HG03196 (cell line): ENCODE data around the gene SPDYC.
"Not testable (repeated sequence)": the region's sequence is repeated elsewhere in the genome, so short reads cannot be mapped to it uniquely, and the experiment has no call there.

Experiments
- ATAC-seq: cut with Tn5 transposase; IDR thresholded peaks from one replicate; pipeline ENCODE4 v1.9.1; 2021; ENCODE audit not compliant: unreplicated experiment

Gene SPDYC

DNA sequence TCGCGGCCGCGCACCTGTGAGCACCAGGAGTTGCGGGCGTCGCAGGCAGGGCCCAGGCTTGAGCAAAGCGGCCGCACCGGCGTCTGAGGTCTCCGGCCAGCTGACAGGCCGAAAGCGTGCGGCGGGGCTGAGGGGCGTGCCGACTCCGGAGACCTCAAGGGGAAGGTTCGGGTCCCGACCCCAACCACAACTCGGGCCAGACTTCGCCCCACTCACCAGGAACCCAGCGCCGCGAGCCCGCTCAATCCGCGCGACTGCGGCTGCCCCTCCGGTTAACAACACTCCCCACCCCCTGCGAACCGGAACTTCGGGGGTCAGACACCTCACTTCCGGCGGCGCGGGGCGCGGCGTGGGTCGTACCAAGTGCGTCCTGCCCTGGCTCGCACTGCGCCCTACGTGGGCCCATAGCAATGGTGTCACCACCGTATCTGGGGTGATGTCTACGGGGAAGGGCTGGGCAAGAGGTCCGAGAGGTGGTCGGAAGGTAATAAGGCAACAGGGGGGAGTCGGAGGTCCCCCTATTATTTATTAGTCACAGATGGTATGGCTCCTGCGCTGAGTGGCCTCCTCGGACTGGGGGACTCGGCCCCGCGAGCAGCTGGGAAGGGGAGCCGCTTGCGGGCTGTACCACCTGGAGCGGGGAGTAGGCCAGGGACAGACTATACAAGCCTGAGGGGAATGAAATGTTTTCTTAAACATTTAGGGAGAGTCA is 35.6 kb upstream of the SPDYC start, which contains the start of gene SYVN1:
Gene SYVN1, minus strand, starts transcription at position 280 of the 712 bp plus-strand sequence. CDS start 918 bp downstream, outside the sequence.
- ATAC-seq, result peak; percentile 51

DNA sequence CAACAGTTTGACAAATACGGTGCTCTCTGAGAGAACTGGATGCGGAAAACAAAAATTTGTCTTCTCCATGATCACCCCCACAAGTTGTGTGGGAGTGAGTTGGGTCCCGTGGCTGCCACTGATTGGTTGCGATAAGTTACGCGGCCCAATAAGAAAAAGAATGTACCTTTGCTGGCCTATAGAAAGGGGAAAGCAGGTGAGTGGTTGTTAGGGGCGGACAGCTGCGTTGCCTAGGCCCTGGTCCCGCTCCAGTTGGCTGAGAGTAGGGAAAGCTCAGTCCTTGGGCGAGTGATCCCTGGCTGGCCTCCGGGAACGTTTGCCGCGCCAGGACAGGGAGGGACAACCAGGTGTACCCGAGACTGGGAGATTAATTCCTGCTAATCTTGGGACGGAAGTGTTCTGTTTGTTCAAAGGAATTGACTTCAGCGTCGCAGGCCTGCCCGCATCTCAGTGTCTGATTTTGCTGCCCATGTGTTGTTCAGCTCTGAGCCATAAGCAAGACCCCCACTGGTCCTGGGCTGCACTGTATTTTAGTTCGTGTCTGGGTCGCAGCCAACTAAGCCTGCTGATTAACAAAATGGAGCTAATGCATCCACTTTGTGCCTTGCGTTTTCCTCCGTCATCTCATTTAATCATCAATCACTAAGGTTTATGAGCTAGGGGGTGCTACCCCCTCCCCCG is 34.9 kb upstream of the SPDYC start:
- ATAC-seq, result peak; percentile 61

DNA sequence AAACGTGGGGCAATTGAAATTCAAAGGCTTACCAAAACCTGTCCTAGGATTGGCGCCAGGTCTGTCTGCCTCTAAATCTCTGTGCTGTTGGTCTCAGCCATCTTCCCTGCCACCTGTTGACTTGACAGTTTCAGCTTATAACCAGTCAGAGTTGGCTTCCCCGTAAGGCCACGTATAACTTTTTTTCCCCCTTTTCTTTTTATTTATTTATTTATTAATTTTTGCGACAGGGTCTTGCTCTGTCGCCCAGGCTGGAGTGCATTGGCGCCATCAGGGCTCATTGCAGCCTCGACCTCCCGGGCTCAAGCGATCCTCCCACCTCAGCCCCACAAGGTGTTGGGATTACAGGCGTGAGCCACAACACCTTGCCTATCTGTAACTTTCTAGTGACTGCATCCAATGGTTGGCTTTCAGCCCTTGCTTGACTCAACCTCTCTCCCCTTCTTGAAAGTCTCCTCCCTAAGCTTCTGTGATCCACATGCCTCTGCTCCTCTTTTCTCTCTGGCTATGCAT is 34.3 kb upstream of the SPDYC start:
- no peak for ATAC-seq

GRCh38 chr11:65136515-65137096 is 33.4 kb upstream of the SPDYC start:
- no peak for ATAC-seq

- no peak for ATAC-seq
Measured at GRCh38 chr11:65141896-65142494, 28.0 kb upstream of the SPDYC start.

DNA sequence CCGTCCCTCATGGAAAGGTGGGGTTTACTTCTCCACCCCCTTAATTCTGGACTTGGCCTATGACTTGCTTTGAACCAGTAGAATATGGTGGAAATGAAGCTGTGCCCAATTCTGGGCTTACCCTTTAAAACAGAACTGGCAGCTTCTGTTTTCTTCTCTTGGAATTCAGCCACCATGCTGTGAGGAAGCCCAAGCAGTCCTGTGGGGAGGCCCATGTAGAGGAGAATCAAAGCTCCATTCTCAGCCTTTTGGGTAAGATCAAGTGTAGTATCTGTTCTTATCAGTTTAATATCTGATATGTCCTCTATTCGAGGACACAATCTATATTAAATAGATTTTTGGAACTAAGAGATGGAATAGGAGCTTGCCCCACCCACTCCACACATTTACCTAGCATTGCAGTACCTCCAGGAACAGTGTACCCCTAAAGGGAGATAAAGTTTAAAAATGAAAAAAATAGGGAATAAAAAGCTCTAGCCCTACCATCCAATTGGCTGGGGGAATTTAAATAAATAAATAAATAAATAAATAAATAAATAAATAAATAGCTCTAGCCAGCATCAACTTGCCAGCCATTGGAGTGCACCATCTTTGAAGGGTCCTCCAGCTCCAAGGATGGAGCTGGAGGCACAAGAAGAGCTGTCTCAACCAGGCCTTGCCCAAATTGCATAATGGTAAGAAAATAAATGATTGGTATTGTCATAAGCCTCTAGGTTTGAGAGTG is 22.5 kb upstream of the SPDYC start:
- no peak for ATAC-seq

DNA sequence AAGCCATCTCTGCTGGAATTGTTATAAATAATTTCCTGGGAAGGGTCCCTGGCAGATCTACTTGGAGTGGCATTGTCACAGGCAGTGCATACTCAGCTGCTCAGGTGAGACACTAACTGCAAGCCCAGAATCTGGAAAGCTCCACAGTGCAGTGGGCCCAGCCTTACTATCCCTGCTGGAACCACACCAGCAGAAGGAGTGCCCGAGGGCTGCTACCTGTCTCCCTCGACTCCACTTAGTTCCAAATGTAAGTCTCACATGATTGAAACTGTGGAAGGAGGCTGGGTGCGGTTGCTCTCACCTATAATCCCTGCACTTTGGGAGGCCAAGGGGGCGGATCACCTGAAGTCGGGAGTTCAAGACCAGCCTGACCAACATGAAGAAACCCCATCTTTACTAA is 21.4 kb upstream of the SPDYC start:
- no peak for ATAC-seq

DNA sequence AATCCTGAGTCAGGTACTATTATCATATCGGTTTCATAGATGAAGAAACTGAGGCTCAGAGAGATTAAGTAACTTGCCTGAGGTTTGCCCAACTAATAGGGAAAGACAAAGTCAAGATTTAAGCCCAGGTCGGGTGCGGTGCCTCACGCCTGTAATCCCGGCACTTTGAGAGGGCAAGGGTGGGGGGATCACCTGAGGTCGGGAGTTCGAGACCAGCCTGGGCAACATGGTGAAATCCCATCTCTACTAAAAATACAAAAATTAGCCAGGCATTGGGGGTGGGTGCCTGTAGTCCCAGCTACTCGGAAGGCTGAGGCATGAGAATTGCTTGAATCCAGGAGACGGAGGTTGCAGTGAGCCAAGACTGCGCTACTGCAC is 19.9 kb upstream of the SPDYC start:
- not testable (repeated sequence) for ATAC-seq

GRCh38 chr11:65150509-65151299 is 19.3 kb upstream of the SPDYC start:
- ATAC-seq, result no peak

DNA sequence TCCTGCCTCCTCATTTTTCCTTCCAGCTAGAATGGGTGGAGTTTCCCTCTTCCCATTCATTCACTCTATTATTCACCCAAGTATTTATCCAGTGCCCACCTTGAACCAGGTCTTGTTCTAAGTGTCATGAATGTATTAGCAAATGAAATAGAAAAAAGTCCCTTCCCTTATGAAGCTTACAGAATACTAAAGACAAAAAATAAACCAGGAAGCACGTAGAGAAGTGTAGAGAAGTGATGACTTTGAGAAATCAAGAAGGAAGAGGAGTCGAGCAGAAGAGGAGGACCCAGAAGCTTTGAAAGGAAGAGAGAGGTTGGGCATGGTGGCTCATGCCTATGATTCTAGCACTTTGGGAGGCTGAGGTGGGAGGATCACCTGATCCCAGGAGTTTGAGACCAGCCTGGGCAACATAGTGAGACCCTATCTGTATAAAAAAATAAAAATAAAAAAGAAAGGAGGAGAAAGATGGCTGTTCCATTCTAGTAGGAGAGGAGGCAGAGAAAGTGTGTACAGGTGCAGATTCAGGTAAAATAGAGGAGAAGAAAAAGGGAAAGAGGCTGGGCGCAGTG is 18.6 kb upstream of the SPDYC start:
- ATAC-seq, result no peak

GRCh38 chr11:65152122-65152521 is 17.9 kb upstream of the SPDYC start:
- no peak for ATAC-seq

DNA sequence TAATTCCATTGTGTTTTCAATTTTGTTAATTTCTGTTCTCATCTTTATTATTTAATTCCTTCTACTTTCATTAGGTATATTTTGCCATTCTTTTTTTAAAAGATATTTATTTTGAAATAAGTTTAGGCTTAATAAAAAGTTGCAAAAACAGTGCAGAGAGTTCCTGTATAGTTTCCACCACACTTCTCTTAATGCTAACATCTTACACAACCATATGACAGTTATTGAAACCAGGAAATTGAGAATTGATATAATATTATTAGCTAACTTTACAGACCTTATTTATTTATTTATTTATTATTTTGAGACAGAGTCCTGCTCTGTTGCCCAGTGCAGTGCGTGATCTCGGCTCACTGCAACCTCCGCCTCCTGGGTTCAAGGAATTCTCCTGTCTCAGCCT is 13.8 kb upstream of the SPDYC start:
- ATAC-seq, result no peak

GRCh38 chr11:65156926-65157325 is 13.1 kb upstream of the SPDYC start:
- ATAC-seq, result no peak

DNA sequence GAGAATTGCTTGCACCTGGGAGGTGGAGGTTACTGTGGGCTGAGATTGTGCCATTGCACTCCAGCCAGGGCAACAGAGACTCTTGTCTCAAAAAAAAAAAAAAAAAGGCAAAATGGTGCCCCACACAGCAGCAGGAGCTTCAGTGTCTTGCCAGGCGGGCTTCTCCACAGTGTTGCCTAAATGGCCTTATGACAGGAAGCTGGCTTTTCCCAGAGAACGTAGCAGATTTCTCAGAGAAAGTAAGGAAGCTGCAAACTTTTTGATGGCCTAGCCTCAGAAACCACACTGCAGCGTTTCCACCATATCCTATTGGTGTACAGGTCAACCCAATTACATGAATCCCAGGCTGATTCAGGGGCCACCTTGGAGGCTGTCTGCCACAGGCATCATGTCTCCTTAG is 12.7 kb upstream of the SPDYC start:
- no peak for ATAC-seq

DNA sequence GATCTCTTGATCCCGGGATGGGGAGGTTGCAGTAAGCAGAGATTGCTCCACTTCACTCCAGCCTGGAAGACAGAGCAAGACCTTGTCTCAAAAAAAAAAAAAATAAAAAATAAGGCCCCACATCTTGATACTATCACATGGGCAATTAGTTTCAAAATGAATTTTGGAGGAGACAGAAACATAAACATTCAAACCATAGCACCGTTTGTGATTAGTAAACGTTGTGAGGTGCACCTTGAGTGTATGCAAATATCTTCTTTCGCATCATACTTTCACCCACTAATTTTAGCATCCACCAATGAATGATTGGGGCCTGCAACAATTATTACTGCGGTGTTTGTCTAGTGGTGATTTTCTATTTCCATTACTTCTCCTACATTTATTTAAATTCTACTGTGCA is 11.0 kb upstream of the SPDYC start:
- peak; percentile 72 for ATAC-seq

DNA sequence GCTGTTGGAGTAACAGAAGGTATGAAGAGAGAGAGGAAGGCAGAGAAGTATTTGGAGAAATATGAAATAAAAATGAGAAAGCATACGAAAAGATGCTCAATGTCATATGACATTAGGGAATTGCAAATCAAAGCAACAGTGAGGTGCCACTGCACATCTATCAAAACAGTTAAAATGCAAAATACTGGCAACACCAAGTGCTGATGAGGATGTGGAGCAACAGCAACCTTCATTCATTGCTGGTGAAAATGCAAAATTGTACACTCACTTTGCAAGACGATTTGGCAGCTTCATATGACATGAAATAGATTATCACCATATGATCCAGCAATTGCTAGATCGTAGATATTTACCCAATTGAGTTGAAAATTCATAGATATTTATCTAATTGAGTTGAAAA is 9.4 kb upstream of the SPDYC start:
- ATAC-seq, result no peak

DNA sequence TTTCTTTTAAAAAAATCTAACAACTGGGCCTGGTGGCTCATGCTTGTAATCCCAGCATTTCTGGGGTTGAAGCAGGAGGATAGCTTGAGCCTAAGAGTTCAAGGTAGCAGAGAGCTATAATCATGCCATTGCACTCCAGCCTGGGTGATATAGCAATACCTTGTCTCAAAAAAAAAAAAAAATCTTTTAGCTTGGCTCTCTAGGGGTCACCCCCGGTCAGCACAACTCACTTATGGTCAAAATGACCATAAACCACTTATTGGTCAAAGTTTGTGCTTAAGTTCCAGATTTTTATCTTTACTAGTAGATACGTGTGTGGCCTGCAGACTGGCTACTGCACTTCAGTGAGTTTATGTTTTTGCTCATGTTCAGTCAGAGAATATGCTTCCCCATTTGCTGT is 6.3 kb upstream of the SPDYC start:
- ATAC-seq, result no peak

DNA sequence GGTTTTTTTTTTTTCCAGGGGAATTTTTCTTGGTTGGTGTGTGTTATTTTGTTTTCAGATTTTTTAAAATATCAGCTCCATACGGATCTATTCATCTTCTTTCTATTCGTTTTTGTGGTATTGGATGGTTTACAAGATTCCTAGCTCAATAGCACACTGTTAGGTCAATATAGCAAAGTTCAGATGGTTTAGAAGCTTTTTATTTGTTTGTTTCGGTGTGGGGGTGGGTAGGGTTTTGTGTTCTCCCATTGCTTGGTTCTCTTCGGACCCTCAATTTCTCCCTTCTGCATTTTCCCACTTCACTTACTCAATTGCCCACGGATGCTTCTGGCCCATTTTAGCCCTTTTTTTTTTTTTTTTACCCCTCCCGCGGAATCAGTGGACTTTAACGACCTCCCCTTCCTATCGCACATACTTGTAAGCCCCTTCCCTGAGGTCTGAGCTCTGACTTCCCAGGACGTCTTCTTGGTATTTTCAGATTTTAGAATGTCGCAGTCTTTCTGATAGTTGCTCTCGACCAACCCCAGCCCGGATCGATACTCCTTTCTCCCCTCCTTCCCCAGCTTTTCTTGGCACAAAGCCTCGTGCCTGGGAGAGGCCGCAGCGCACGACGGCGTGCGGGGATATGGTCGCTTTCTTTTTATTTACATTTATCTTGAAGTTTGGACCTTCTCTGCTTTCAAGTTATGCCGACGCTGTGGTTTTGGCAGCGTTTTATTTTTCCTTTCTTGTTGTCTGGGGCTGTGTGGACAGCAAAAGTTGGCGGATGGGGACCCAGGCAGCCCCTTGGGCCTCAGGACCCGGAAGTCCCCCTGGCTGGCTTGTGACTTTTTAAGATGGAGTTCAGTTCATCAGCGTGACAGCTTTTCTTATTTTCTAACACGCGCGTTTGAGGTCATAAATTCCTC is 4.4 kb upstream of the SPDYC start:
- ATAC-seq, result no peak

GRCh38 chr11:65166893-65167292 is 3.1 kb upstream of the SPDYC start:
- no peak for ATAC-seq
